ENCODE data around the gene ZC3HAV1L.
"Not testable (repeated sequence)": the region's sequence is repeated elsewhere in the genome, so short reads cannot be mapped to it uniquely, and the experiment has no call there.

The ZC3HAV1L gene

GRCh38 chr7:139011373-139011772, 24.5 kb downstream of the ZC3HAV1L start:
- no peak for DNase-seq

GRCh38 chr7:139004321-139005090, 31.3 kb downstream of the ZC3HAV1L start:
- no peak for DNase-seq

- no peak for DNase-seq
Measured at GRCh38 chr7:138999414-138999813, 36.4 kb downstream of the ZC3HAV1L start.

GRCh38 chr7:138992052-138992531, 43.8 kb downstream of the ZC3HAV1L start:
- DNase-seq = no peak

- no peak for DNase-seq
Measured at GRCh38 chr7:138987686-138988085, 48.2 kb downstream of the ZC3HAV1L start.

- no peak for DNase-seq
Measured at GRCh38 chr7:138982204-138982623, 53.6 kb downstream of the ZC3HAV1L start.

GRCh38 chr7:138981332-138982203, 54.3 kb downstream of the ZC3HAV1L start, which contains the start of gene KIAA1549:
Gene KIAA1549, minus strand, starts transcription at chr7:138981389. Its CDS starts 120 bp downstream, at chr7:138981269.
- DNase-seq = no peak

- DNase-seq = no peak
Measured at GRCh38 chr7:138980563-138981291, 55.1 kb downstream of the ZC3HAV1L start.

GRCh38 chr7:138979988-138980562, 55.8 kb downstream of the ZC3HAV1L start:
- DNase-seq = no peak

GRCh38 chr7:138979226-138979979, 56.4 kb downstream of the ZC3HAV1L start:
- no peak for DNase-seq

GRCh38 chr7:138978541-138979184, 57.2 kb downstream of the ZC3HAV1L start:
- no peak for DNase-seq

- not testable (repeated sequence) for DNase-seq
Measured at GRCh38 chr7:138976161-138976560, 59.7 kb downstream of the ZC3HAV1L start.
